ENCODE data around the gene TRIAP1. TPM values are rescaled to one million over a fixed set of nuclear protein-coding genes. Genes with fewer than 3 reads are reported as not detected.

Gene TRIAP1
- total RNA-seq, 1 experiment from 2014 or later = 34.5 TPM

- H3K4me3 ChIP-seq (ENCODE audit: low read depth, low read length) = no peak overlapping the region
- Mint-ChIP-seq H3K27me3 (ENCODE audit: insufficient read depth, unreplicated experiment) (no peaks in the 10 kb centered on the region), H3K36me3 (ENCODE audit: insufficient read depth, unreplicated experiment) (peaks cover 100% of the 10 kb centered on the region), H3K4me3 (ENCODE audit: unreplicated experiment) (no peak overlapping the region), H3K27ac (ENCODE audit: unreplicated experiment) (no peak overlapping the region), H3K4me1 (ENCODE audit: low read depth, unreplicated experiment) (no peaks in the 10 kb centered on the region), H3K9me3 (ENCODE audit: unreplicated experiment) (no peaks in the 10 kb centered on the region)
- peaks cover 8% of the 10 kb centered on the region; the same call in 1 of the 2 replicates for H3K4me1 ChIP-seq
- H3K36me3 ChIP-seq (ENCODE audit: control insufficient read depth, insufficient read depth, low read length) = peaks cover 2% of the 10 kb centered on the region; the same call in 1 of the 2 replicates
- intact Hi-C loops (cut with micrococcal nuclease; ENCODE audit: unreplicated experiment) = no loop called here
- POLR2A ChIA-PET = no interaction called here
- no peaks in the 10 kb centered on the region for H3K9me3 ChIP-seq
- H3K27me3 ChIP-seq (replicated peaks; ENCODE audit: control insufficient read depth, insufficient read depth, low read length) = no peaks in the 10 kb centered on the region
- CTCF ChIA-PET = no interaction called here
- no peak for DNase-seq
- no TSS peak for BruUV-seq (replicated peaks)
- TF ChIP-seq CTCF (IDR thresholded peaks at IDR 0.05; ENCODE audit: insufficient read depth in 1 of 2, low read depth in 1 of 2, low read length in 1 of 2, severe bottlenecking in 1 of 2, unreplicated experiment in 1 of 2) = no peak
These were observed 17.5 kb upstream of the TRIAP1 start for GRCh38 chr12:120463712-120464111.

GRCh38 chr12:120462099-120462640 lies 16.0 kb upstream of the TRIAP1 start:
- H3K9me3 Mint-ChIP-seq (ENCODE audit: unreplicated experiment) = no peaks in the 10 kb centered on the region
- peaks cover 100% of the 10 kb centered on the region for H3K36me3 Mint-ChIP-seq (ENCODE audit: insufficient read depth, unreplicated experiment)
- intact Hi-C loops (cut with micrococcal nuclease; ENCODE audit: unreplicated experiment) = no loop called here
- TF ChIP-seq CTCF (IDR thresholded peaks at IDR 0.05; ENCODE audit: insufficient read depth in 1 of 2, low read depth in 1 of 2, low read length in 1 of 2, severe bottlenecking in 1 of 2, unreplicated experiment in 1 of 2) = no peak
- no peak overlapping the region for H3K27ac Mint-ChIP-seq (ENCODE audit: unreplicated experiment)
- peaks cover 2% of the 10 kb centered on the region for H3K36me3 ChIP-seq (ENCODE audit: control insufficient read depth, insufficient read depth, low read length)
- peaks cover 8% of the 10 kb centered on the region; the same call in 1 of the 2 replicates for H3K4me1 ChIP-seq
- H3K9me3 ChIP-seq = no peaks in the 10 kb centered on the region
- DNase-seq = no peak
- CTCF ChIA-PET = no interaction called here
- POLR2A ChIA-PET = no interaction called here
- TSS peak; percentile 2 for BruUV-seq (replicated peaks)
- H3K27me3 Mint-ChIP-seq (ENCODE audit: insufficient read depth, unreplicated experiment) = no peaks in the 10 kb centered on the region
- no peaks in the 10 kb centered on the region for H3K27me3 ChIP-seq (replicated peaks; ENCODE audit: control insufficient read depth, insufficient read depth, low read length)
- no peaks in the 10 kb centered on the region for H3K4me1 Mint-ChIP-seq (ENCODE audit: low read depth, unreplicated experiment)
- no peak overlapping the region for H3K4me3 Mint-ChIP-seq (ENCODE audit: unreplicated experiment)
- no peak overlapping the region for H3K4me3 ChIP-seq (ENCODE audit: low read depth, low read length)

DNA sequence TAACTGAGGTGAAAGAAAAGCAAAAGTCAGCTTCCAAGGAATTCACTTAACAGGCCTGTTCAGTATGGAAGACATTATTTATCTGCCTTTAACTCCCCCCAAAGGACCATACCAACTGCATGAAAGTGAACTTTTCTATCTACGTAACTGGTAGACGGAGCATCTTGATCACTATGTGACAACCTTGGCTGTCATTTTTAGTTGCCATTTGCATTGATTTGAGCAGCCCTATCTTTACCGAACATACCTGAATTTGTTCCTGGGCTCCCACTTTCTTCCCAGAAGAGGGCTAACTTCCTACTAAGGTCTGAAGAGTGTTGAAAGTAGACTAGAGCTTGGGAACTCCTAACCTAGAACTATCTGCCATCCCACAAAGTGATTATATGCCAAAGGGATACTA lies 14.0 kb upstream of the TRIAP1 start:
- POLR2A ChIA-PET = no interaction called here
- BruUV-seq (replicated peaks) = TSS peak; percentile 9
- H3K9me3 Mint-ChIP-seq (ENCODE audit: unreplicated experiment) = no peaks in the 10 kb centered on the region
- H3K4me3 Mint-ChIP-seq (ENCODE audit: unreplicated experiment) = no peak overlapping the region
- CTCF ChIA-PET = no interaction called here
- no peak overlapping the region for H3K4me3 ChIP-seq (ENCODE audit: low read depth, low read length)
- H3K9me3 ChIP-seq = no peaks in the 10 kb centered on the region
- H3K27me3 Mint-ChIP-seq (ENCODE audit: insufficient read depth, unreplicated experiment) = no peaks in the 10 kb centered on the region
- no peak for DNase-seq
- H3K4me1 ChIP-seq = peaks cover 4% of the 10 kb centered on the region; the same call in 1 of the 2 replicates
- H3K27ac Mint-ChIP-seq (ENCODE audit: unreplicated experiment) = no peak overlapping the region
- no peaks in the 10 kb centered on the region for H3K27me3 ChIP-seq (replicated peaks; ENCODE audit: control insufficient read depth, insufficient read depth, low read length)
- peaks cover 100% of the 10 kb centered on the region for H3K36me3 Mint-ChIP-seq (ENCODE audit: insufficient read depth, unreplicated experiment)
- TF ChIP-seq CTCF (IDR thresholded peaks at IDR 0.05; ENCODE audit: insufficient read depth in 1 of 2, low read depth in 1 of 2, low read length in 1 of 2, severe bottlenecking in 1 of 2, unreplicated experiment in 1 of 2) = no peak
- intact Hi-C loops (cut with micrococcal nuclease; ENCODE audit: unreplicated experiment) = no loop called here
- H3K36me3 ChIP-seq (ENCODE audit: control insufficient read depth, insufficient read depth, low read length) = peaks cover 3% of the 10 kb centered on the region
- no peaks in the 10 kb centered on the region for H3K4me1 Mint-ChIP-seq (ENCODE audit: low read depth, unreplicated experiment)

All from Caco-2 (cell line).